Activated T-cell treated with anti-CD3 and anti-CD28 coated beads, Interleukin-2, amount 50 U/mL, for 72 hours (primary cell): ENCODE data around the gene COG5. TPM values are rescaled to one million over a fixed set of nuclear protein-coding genes. Genes with fewer than 3 reads are reported as not detected.
"Not testable (repeated sequence)": the region's sequence is repeated elsewhere in the genome, so short reads cannot be mapped to it uniquely, and the experiment has no call there.

Experiments used
- ATAC-seq, 2 donors: fragments of 150-1000 bp; cut with Tn5 transposase; replicated peaks in 1 of 2; 2 replicates each; pipeline ENCODE4 v1.10.0; 2021; ENCODE audit warnings: moderate library complexity in 2 of 2, mild to moderate bottlenecking in 1 of 2
- DNase-seq, 2 donors: peaks; one replicate each; pipeline ENCODE4 v3.0.0; 2021 to 2022; ENCODE audit warnings: mixed read lengths in 1 of 2
- H3K27ac Mint-ChIP-seq: one replicate; pipeline ENCODE4 v1.8.0; 2022; ENCODE audit warnings: mild to moderate bottlenecking, moderate library complexity, mixed read lengths
- H3K27me3 Mint-ChIP-seq: one replicate; pipeline ENCODE4 v1.8.0; 2022; ENCODE audit warnings: low read depth, mixed read lengths
- H3K36me3 Mint-ChIP-seq, 2 donors: one replicate each; pipeline ENCODE4 v1.8.0; 2022; ENCODE audit warnings: mixed read lengths in 2 of 2, mild to moderate bottlenecking in 1 of 2; ENCODE audit not compliant: insufficient read depth in 2 of 2
- H3K4me1 Mint-ChIP-seq: one replicate; pipeline ENCODE4 v1.8.0; 2022; ENCODE audit warnings: low read depth, mixed read lengths
- H3K4me3 Mint-ChIP-seq, 2 donors: one replicate each; pipeline ENCODE4 v1.8.0; 2022; ENCODE audit warnings: mild to moderate bottlenecking in 2 of 2, mixed read lengths in 2 of 2, moderate library complexity in 2 of 2
- H3K9me3 Mint-ChIP-seq, 2 donors: one replicate each; pipeline ENCODE4 v1.8.0; 2022; ENCODE audit warnings: mixed read lengths in 2 of 2
- total RNA-seq, 2 donors: library from RNA; stranded (reverse); gene quantifications; one replicate each; pipeline ENCODE4 v1.2.3, GENCODE V29; 2022

The COG5 gene
- total RNA-seq, 2 donors from 2014 or later, result 30.4 to 55.5 TPM

DNA sequence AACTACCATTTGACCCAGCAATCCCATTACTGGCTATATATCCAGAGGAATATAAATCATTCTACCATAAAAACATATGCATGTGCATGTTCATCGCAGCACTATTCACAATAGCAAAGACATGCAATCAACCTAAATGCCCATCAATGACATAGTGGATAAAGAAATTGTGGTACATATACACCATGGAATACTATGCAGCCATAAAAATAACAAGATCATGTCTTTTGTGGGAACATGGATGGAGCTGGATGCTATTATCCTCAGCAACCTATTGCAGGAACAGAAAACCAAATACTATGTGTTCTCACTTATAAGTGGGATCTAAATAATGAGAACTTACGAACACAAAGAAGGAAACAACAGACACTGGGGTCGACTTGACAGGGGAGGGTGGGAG, 316.9 kb downstream of the COG5 start:
- not testable (repeated sequence) for ATAC-seq, H3K27ac Mint-ChIP-seq, H3K27me3 Mint-ChIP-seq, DNase-seq, H3K4me3 Mint-ChIP-seq, H3K4me1 Mint-ChIP-seq
- Mint-ChIP-seq H3K36me3 (peaks cover 32% of the 10 kb centered on the region in 2 donors), H3K9me3 (peaks cover 1 to 12% of the 10 kb centered on the region in 2 donors)

DNA sequence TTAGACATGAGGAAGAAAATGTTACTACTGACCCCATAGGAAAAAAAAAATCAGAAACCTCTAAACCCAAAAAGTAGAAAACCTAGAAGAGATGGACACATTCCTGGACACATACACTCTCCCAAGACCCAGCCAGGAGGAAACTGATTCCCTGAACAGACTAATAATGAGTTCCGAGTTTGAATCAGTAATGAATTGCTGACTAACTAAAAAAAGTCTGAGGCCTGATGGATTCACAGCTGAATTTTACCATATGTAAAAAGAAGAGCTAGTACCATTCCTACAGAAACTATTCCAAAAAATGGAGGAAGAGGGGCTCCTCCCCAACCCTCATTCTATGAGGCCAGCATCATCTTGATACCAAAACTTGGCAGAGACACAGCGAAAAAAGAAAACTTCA, 319.1 kb downstream of the COG5 start:
- ATAC-seq (no peak), DNase-seq (no peak)
- Mint-ChIP-seq H3K36me3 (peaks cover 33 to 35% of the 10 kb centered on the region in 2 donors), H3K27me3 (no peaks in the 10 kb centered on the region), H3K4me3 (no peak overlapping the region), H3K4me1 (no peaks in the 10 kb centered on the region), H3K9me3 (peaks cover 1 to 12% of the 10 kb centered on the region in 2 donors), H3K27ac (no peak overlapping the region)

DNA sequence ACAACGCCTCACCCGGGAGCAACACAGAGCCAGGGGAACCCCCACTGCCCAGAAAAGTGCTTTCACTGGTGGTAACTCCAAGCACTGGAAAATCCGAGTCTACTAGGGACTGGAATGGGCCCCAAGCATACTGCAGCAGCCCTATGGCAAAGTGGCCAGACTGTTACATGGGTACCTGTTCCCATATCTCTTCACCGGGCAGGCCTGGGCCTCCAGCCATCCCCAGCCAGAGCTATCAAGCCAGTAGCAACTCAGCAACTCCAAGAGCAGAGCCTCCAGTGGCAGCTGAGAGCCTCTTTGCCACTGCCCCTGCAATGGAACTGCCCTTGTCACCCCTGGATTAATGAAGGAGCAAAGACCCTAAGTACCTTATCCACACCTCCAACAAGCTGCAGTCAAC, 321.5 kb downstream of the COG5 start:
- DNase-seq (no peak), ATAC-seq (no peak)
- H3K27me3 Mint-ChIP-seq, result no peaks in the 10 kb centered on the region
- no peaks in the 10 kb centered on the region for H3K4me1 Mint-ChIP-seq
- H3K9me3 Mint-ChIP-seq, result peaks cover 1 to 12% of the 10 kb centered on the region in 2 donors
- H3K36me3 Mint-ChIP-seq, result peaks cover 28 to 32% of the 10 kb centered on the region in 2 donors
- no peak overlapping the region for H3K4me3 Mint-ChIP-seq
- H3K27ac Mint-ChIP-seq, result no peak overlapping the region

DNA sequence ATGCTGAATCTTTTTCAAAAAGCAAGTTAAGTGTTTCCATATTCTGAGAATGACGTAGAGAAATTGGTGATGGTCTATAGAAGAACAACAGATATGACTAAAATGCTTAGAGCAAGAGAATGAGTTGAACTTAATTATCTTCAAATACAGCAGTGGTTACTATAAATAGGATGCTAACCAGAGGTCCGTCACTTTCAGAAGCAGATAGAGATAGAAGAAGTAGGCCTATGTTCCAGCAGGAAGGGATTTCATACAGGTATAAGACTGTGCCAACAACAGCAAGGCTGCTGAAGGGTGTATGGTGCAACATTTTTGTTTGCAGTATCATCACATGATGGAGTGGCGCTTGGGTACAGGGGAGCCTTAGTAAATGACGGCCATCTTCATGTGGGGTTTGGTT, 326.3 kb downstream of the COG5 start:
- peaks cover 1 to 4% of the 10 kb centered on the region in 2 donors for H3K36me3 Mint-ChIP-seq
- H3K4me1 Mint-ChIP-seq, result no peaks in the 10 kb centered on the region

DNA sequence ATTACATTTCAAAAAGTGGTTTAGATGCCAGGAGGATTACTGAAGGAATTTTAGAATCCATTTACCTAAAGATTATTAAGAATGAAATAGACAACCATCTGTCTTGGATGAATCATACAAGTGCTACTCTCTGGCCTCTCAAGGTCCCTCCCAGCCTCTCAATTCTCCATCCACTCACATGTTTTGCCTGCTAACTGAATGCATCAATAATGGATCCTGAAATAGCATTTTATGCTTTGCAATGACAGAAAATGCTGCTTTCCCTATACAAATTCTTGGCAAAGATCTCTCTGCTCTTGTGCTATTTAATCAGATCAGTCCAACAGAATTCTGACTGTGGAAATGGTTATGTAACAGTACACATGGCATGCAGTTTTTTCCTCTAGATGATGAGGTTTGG, 326.9 kb downstream of the COG5 start:
- H3K4me3 Mint-ChIP-seq, result no peak overlapping the region
- no peaks in the 10 kb centered on the region for H3K4me1 Mint-ChIP-seq
- ATAC-seq (no peak), DNase-seq (no peak)
- H3K27ac Mint-ChIP-seq, result no peak overlapping the region
- no peaks in the 10 kb centered on the region for H3K9me3 Mint-ChIP-seq
- H3K27me3 Mint-ChIP-seq, result no peaks in the 10 kb centered on the region
- peaks cover 1 to 4% of the 10 kb centered on the region in 2 donors for H3K36me3 Mint-ChIP-seq

More for the DNA sequence above, 326.3 kb downstream of the COG5 start:
- Mint-ChIP-seq H3K4me3 (no peak overlapping the region), H3K27ac (no peak overlapping the region), H3K9me3 (no peaks in the 10 kb centered on the region), H3K27me3 (no peaks in the 10 kb centered on the region)
- DNase-seq (no peak), ATAC-seq (no peak)

DNA sequence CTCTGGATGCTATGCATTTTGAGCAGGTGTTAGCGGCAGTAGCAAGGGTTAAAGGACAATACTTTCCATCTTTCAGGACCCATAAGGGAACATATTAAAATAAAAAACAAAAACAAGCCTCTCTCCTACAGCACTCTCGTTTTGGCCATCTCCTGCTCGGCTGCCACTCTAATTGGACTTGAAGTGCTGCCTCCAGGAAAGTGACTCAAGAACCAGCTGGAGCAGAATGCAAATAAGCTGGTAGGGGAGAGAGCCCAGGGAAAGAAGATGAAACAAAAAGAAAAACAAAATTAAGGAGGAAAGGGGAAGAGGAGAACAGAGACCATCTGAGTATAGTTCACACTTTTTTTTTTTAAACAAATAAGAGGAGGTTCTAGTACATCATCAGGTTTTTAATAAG, 329.3 kb downstream of the COG5 start:
- peak overlapping the region; percentile 26 for H3K27ac Mint-ChIP-seq
- no peaks in the 10 kb centered on the region for H3K27me3 Mint-ChIP-seq
- H3K4me3 Mint-ChIP-seq, result no peak overlapping the region
- ATAC-seq (no peak), DNase-seq (no peak)
- no peaks in the 10 kb centered on the region for H3K4me1 Mint-ChIP-seq
- no peaks in the 10 kb centered on the region for H3K9me3 Mint-ChIP-seq
- peaks cover 0 to 2% of the 10 kb centered on the region in 2 donors for H3K36me3 Mint-ChIP-seq

DNA sequence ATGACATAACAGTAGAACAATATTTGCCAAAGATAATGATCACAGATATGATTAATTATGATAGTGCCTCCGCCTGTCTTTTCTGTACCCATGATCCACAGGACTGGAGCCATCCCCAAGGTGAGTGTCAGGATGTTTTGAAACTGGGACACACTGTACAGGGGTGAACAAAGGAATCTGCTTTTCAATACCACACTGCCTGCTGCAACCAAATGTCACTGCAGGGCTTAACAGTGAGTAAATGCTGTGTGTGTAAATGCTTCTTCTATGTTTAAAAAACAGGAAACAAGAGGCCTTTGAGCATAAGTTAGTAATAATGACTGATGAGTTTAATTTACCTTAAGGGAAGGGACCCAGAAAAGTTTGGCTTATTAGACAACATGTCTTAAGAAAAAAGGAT, 329.7 kb downstream of the COG5 start:
- peaks cover 0 to 2% of the 10 kb centered on the region in 2 donors for H3K36me3 Mint-ChIP-seq

DNA sequence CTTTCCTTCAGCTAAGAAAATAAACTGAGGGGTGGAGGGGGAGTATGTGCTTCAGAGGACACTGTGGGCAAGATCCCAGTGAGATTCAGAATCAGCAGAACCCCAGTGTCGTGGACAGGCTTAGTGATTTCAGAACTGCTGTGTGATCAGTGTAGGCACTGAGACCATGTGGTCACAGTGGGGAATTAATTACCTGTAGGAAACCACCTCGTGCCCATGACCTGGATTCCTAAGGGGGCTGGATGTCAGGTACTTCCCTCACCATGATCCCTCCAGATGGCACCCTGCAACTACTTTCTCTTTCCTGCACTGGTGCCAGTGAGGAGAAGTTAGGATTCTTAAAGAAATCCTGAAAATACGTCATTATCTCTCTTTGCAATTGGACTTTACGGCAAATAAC, 330.5 kb downstream of the COG5 start:
- no peak for ATAC-seq
- H3K36me3 Mint-ChIP-seq, result peaks cover 0 to 2% of the 10 kb centered on the region in 2 donors
- DNase-seq, result no peak
- peak overlapping the region; percentile 40 for H3K27ac Mint-ChIP-seq
- H3K4me1 Mint-ChIP-seq, result no peaks in the 10 kb centered on the region
- no peak overlapping the region for H3K4me3 Mint-ChIP-seq
- no peaks in the 10 kb centered on the region for H3K27me3 Mint-ChIP-seq
- H3K9me3 Mint-ChIP-seq, result no peaks in the 10 kb centered on the region

More for the DNA sequence above, 329.7 kb downstream of the COG5 start:
- Mint-ChIP-seq H3K4me1 (no peaks in the 10 kb centered on the region), H3K27me3 (no peaks in the 10 kb centered on the region), H3K27ac (peak overlapping the region; percentile 26), H3K4me3 (no peak overlapping the region), H3K9me3 (no peaks in the 10 kb centered on the region)
- no peak for ATAC-seq
- no peak for DNase-seq

DNA sequence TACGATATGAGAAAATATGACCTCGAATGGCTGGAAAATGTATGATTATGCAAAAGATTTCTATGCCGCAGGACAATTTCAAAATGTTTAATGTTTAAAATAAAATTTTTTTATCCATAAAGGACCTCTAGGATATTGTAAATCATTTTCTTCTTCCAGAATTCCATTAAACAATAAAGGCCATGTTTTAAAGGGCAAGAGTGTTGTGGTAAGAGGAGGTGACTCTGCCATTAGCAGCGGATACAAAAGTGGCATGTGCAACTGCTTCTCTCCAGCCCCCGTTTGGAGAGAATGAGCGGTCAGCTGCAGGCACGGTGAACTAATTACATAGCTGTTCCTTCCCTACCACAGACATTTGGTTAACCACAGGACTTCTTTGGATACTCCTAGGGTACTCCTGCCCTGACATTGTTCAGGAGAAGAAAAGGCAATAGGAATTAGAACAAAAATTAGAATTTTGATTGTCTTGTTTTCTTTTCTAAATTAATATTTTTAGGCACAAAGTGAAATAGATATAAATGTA, 331.1 kb downstream of the COG5 start:
- ATAC-seq, result no peak
- no peaks in the 10 kb centered on the region for H3K27me3 Mint-ChIP-seq
- peaks cover 0 to 2% of the 10 kb centered on the region in 2 donors for H3K36me3 Mint-ChIP-seq
- no peaks in the 10 kb centered on the region for H3K9me3 Mint-ChIP-seq
- no peaks in the 10 kb centered on the region for H3K4me1 Mint-ChIP-seq
- H3K27ac Mint-ChIP-seq, result no peak overlapping the region
- no peak overlapping the region for H3K4me3 Mint-ChIP-seq
- DNase-seq, result no peak

DNA sequence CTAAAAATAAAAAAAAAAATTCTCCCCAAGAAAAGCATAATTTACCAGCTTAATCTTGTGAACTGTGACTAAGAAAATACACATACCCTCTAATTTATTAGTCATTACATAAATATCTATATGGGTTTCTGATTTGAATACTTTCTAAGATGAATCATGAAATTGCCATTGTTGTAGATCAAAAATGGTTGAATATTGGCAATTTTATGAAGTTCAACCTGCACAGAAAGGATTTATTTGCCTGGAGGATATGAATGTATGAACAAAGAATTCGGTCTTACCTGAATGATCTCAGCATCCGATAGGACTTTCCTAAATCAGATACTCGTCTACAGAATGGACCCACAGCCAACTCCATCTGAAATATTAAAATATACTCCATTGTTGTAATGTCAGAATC, 333.4 kb downstream of the COG5 start:
- Mint-ChIP-seq H3K27ac (no peak overlapping the region), H3K36me3 (peaks cover 0 to 2% of the 10 kb centered on the region in 2 donors), H3K9me3 (no peaks in the 10 kb centered on the region), H3K4me3 (no peak overlapping the region), H3K4me1 (no peaks in the 10 kb centered on the region), H3K27me3 (no peaks in the 10 kb centered on the region)
- DNase-seq (no peak), ATAC-seq (no peak)

DNA sequence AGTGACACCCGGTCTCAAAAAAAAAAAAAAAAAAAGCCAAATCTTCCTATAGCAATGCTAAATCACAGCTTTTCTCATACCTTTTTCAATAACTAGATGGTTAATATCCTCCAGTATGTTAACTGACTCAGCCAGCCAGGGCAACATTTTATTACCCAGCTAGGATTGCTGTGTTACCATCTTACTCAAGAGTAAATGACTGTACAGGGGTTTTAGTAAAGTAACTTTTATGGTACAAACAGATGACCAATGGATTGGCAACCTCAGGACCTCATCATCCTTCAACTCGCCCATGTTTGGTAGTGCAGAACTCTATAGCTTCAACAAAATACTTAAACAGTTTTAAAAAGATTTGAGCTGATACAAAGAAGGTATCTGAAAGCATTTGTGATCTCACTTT, 335.4 kb downstream of the COG5 start:
- no peak overlapping the region for H3K27ac Mint-ChIP-seq
- peaks cover 0 to 2% of the 10 kb centered on the region in 2 donors for H3K36me3 Mint-ChIP-seq
- DNase-seq (no peak), ATAC-seq (no peak)
- no peaks in the 10 kb centered on the region for H3K27me3 Mint-ChIP-seq
- H3K9me3 Mint-ChIP-seq, result no peaks in the 10 kb centered on the region
- no peaks in the 10 kb centered on the region for H3K4me1 Mint-ChIP-seq
- H3K4me3 Mint-ChIP-seq, result no peak overlapping the region

DNA sequence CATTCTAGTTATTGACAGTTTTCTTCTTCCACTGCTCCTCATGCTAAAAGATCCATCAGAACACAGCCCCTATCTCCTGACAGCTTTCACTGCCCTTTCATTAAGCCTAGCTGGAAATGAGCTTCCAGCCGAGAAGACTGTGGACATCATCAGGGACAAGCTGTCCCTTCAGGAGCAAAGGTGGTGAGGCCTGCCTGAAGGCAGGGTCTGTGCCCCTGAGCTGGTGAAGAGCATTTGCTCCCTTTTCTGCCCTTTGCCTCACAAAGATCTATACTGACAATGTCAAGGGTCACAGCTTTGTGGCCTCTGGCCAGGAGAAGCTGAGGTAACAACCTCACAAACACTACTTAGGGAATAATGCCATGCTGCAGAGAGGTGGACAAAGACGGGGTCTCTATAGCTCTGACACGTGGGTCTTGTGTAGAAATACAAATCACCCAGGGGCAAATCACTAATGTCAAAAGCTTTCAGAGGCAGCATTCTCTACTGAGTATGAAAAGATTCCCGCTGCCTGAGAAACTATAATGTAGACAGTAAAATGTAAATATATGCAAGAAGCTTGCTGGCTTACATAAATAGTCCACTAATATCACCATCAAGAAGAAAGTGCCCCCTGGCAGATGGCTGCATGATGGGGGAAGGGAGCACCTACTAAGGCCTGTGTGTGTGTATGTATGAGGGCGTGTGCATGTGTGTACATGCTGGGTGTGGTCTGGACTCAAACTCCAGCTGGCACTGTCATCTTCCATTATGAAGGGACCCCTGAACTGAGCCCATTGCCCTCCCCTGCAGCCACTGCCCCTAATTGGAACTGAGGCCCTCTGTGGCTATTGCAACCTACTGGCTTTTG, 339.1 kb downstream of the COG5 start:
- Mint-ChIP-seq H3K27me3 (no peaks in the 10 kb centered on the region), H3K4me3 (no peak overlapping the region), H3K9me3 (no peaks in the 10 kb centered on the region), H3K36me3 (peaks cover 0 to under 1% of the 10 kb centered on the region in 2 donors), H3K27ac (no peak overlapping the region), H3K4me1 (no peaks in the 10 kb centered on the region)
- ATAC-seq (no peak), DNase-seq (no peak)

DNA sequence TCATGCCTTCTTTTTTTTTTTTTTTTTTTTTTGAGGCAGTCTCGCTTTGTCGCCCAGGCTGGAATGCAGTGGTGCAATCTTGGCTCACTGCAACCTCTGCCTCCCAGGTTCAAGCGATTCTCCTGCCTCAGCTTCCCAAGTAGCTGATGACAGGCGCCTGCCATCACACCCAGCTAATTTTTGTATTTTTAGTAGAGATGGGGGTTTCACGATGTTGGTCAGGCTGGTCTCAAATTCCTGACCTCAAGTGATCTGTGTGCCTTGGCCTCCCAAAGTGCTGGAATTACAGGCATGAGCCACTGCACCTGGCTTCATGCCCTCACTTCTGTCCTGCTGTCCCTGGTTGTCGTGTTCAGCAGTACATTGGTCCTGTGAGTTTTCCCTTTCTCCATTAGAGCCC, 342.9 kb downstream of the COG5 start:
- H3K36me3 Mint-ChIP-seq, H3K27ac Mint-ChIP-seq, ATAC-seq, H3K4me3 Mint-ChIP-seq, DNase-seq, H3K27me3 Mint-ChIP-seq, H3K9me3 Mint-ChIP-seq, H3K4me1 Mint-ChIP-seq: not testable (repeated sequence)
